Femur (tissue), 1 donor: ENCODE measurements around the gene LRRC38.
A peak's percentile ranks its signal among the peaks of the same experiment; 100 is the strongest.
"Not testable (repeated sequence)": the region's sequence is repeated elsewhere in the genome, so short reads cannot be mapped to it uniquely, and the experiment has no call there.

ENCODE experiments used
- DNase-seq: peaks from one replicate; pipeline ENCODE4 v3.0.0-alpha.2; 2017

The LRRC38 gene, protein sequence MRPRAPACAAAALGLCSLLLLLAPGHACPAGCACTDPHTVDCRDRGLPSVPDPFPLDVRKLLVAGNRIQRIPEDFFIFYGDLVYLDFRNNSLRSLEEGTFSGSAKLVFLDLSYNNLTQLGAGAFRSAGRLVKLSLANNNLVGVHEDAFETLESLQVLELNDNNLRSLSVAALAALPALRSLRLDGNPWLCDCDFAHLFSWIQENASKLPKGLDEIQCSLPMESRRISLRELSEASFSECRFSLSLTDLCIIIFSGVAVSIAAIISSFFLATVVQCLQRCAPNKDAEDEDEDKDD

GRCh38 chr1:13513895-13514546 is at the start of gene LRRC38:
Gene LRRC38, minus strand, starts transcription at chr1:13514003. Its CDS starts 410 bp downstream, at chr1:13513593.
- DNase-seq = peak; percentile 54

GRCh38 chr1:13562981-13563380 is 49.2 kb upstream of the LRRC38 start:
- DNase-seq = not testable (repeated sequence)

GRCh38 chr1:13560541-13560940 is 46.7 kb upstream of the LRRC38 start:
- DNase-seq = no peak

DNA sequence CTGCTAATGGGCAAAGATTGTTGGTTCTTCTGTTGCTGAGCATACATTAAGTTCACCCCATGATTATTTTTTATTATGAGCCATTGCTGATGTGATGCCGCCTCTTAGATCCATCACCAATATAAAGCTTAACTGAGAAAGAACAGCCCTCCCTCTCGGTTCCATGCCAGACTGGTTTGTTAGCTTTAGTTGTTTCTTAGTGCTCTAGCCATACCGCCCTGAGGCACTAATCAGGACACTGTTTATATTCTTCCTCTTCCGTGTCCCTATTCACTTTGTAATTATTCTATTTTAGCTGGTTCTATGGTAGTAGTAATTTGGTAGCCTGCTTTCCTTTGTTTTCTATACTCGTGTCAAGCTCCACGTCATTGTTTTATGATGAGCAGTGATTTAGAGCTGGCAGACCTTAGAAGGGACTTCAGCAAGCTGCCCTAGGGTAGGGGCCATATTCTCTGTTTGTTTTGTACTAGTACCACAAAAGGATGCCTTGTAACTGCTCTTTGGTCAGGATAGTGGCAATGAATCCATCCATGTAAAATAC is 42.5 kb upstream of the LRRC38 start:
- DNase-seq = no peak

DNA sequence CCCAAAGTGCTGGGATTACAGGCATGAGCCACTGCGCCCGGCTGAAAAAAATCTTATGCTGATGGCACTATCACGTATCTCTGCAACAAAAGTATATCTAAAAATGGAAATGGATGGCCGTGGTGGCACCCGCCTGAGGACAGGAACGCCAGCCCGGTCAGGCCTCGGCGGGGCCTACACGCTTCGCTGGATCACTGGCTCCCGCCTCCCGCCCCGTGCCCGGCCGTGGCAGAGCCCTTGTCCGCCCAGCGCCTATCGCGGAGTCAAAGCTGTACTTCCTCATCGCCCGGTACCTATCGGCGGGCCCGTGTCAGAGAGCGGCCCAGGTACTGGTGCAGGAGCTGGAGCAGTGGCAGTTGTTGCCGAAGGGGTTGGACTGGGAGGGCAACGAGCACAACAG is 41.0 kb upstream of the LRRC38 start:
- DNase-seq = no peak

DNA sequence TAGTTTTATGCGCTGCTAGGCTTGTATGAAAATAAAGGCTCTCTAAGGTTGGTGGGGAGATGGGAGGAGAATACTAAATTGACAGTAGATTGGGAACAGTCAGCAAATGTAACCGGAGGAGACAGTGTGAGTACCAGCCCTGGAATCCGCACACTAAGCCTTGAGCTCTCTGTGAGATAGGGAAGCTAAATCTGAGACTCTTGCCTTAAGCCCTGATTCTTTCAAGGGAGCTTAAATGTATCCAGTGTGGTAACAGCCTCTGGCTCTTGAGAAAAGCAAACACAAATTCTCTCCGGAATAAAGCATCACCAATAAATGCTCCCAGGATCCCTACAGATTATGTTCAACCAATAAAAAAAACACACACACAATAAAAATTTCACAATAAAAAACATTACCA is 36.9 kb upstream of the LRRC38 start:
- no peak for DNase-seq

DNA sequence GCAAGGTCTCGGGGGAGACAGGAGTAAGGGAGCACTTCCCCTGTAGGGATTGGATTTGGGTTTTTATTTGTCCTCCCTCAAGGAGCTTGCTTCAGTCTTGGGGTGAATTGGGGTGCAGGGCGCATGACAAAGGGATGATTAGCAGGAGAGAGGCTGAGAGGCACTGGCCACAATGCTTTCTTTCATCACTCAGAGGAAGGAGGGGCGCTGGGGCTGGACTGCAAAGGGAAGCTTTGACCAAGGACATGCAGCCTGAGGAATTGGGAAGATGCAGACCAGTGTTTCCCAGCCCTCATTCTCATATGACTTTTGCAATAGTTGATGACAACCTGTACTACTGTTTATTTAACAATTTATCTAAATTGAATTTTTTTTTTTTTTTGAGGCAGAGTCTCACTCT is 35.7 kb upstream of the LRRC38 start:
- DNase-seq = no peak

- no peak for DNase-seq
These were observed 35.2 kb upstream of the LRRC38 start for GRCh38 chr1:13549021-13549420.

GRCh38 chr1:13548281-13548680 is 34.5 kb upstream of the LRRC38 start:
- no peak for DNase-seq

GRCh38 chr1:13546791-13547190 is 33.0 kb upstream of the LRRC38 start:
- no peak for DNase-seq

DNA sequence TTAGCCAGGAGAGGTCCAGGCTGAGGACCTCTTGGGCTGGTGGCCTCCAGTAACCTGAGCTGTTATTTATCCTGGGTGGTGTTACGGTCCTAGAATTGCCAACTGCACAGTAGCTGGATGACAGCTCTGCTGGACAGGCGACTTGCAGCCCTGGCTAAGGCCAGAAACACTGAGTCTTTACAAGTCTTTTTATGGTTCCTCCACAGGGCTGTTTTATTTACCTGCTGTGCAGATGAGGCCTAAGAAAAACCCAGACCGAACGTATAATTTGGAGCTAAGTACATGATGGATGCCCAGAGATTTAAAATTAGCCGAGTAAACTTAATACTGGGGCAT is 30.4 kb upstream of the LRRC38 start:
- no peak for DNase-seq

DNA sequence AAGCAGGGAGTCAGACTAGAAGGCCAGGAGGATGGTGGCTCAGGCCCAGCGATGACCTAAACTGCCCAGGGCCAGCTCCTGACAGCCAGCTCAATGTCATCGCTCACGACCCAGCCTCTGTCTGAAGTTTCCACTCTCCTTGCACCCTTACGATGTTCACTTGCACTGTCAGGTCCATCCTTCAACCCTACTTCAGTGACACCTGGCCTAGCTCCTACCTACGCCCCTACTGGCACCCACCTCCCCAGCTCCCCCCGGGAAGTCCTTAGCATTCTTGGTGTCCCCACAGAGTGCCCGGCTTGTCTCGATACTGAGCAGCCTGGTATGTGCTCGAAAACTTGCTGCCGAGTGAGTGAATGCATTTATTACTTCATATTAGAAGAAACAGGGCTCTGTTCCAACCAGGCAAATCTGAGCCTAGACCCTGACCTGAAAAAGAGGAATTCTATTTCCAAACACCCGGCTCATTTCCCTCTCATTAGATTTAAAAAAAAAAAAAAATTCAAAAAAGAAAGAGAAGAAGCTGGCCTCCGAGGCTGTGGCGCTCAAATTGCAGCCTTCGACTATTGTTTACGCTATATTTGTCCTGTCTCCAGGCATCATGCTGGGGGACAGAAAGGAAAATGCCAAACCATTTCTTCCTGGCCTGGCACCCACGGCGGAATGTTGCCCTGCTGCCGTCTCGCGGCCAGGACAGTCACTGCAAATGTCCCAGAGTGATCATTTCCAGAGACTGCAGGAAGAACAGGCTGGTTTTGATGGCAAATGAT is 29.8 kb upstream of the LRRC38 start:
- peak; percentile 83 for DNase-seq

GRCh38 chr1:13541435-13542215 is 27.8 kb upstream of the LRRC38 start:
- DNase-seq = no peak

DNA sequence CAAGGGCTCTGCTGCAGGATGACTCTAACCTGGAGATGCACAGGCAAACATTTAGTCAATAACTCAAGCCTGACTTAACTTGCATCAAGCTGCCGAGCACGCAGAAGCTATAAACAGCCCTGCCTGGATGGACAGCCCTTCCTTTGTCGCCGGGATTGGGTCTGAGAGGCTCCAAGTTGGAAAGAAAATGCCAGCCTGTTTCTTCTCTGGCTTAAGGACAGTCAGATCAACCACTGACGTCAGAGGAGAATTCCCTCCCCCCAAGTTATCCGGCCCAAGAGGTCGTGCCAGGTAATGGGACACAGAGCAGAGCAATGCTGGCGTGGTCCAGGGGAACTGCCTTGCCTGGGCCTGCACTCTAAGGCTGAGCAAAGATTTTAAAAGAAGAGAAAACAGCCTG is 27.1 kb upstream of the LRRC38 start:
- peak; percentile 43 for DNase-seq

DNA sequence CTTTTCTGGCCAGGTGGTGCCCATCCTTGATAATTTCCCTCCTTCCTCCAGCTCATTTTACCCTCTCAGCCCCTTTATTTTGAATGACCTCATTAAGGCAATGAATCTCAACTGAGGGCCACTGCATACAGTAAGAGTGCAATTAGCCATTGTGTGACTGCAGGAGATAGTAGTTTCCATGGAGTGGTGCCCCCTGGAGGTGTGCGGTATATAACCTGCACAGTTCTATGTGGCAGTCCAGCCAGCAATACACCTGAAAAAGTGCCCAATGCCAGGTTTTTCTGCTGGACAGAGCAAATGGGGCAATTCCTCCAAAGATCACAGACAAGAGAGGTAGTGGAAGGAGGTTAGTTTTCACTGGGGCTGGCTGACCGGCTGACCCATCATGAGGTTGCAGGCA is 25.9 kb upstream of the LRRC38 start:
- no peak for DNase-seq

GRCh38 chr1:13538832-13539231 is 25.0 kb upstream of the LRRC38 start:
- DNase-seq = no peak

DNA sequence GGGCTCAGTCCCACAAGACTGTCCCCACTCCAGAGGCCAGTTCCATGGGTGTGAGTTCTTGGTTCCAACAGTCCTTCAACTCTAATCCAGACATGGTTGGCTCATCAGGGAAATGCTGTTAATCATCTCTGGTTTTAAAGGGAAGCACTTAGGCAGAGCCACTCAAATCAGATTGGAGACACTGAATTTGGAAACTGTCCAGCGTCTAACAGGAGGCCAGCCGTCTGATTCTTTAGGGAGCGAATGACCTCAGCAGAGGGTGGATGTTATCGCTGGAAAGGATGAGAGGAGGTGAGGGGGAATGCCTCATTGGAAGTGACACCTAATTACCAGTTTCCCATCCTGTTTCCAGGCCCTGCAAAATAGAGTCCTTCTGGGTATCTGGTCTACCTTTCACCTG is 22.8 kb upstream of the LRRC38 start:
- no peak for DNase-seq

GRCh38 chr1:13535227-13535626 is 21.4 kb upstream of the LRRC38 start:
- no peak for DNase-seq

DNA sequence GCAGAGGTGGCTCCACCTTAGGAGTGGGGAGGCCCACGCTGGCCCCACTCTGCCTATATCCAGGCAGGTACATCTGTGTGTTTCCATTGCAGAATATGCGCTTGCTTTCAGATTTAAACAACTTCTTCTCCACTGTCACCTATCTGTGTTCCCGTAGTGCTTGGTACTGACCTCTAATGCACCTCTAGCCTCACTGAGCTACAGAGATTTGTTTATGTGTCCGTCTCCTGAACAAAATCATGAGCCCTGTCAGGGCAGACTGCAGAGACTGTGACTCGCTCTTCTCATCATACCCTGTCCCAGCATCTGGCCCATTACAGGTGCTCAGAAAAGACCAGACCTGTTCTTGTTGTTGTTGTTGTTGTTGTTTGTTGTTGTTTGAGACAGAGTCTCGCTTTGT is 14.5 kb upstream of the LRRC38 start:
- no peak for DNase-seq

DNA sequence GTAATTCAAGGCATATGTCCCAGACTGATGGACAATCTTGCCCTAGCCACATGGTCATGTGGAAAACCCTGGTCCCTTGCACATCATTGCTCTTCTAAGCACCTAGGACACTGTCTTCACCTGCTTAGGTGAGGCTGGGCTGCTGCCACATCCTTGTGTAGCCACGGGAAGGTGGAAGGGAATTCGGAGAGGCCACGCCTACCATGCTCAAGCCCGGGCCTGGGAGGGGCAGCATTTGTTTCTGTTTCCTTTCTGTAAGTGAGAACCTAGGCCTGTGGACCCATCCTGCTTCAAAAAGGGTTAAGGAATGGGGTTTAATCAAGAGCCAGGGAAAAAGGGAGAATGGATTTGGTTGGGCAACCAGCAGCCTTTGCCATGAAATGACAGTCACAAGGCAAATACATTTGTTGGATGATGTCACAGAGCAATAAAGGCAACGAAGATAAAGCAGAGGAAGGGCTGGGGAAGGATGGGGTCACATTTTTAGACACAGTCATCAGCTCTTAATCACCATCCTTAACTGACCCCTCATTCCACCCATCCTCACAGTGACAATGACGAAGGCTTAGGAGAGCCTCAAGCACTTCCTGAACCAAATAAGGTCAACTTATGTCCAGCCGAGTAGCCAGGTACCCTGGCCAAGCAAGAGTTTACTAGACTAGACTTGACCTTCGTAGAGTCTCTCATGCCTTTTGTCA is 10.1 kb upstream of the LRRC38 start:
- DNase-seq = no peak

DNA sequence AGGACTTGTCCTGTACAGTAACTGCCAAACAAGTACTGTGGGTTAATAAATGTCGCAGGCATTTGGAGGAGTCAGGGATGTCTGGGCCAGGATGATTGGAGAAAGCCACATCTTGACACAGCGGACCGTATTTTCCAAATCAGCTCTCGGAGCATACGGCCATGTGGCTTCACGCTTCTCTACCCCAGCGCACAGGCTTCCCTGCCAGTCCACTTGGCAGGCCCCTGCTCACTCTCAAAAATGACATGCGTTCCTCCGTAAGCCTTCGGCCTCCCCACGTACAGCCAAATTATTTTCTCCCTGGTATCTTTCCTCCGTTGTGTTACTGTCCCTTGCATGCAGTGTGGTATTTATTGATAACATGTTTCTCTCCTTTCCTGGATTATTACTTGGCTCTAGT is 7.2 kb upstream of the LRRC38 start:
- no peak for DNase-seq

DNA sequence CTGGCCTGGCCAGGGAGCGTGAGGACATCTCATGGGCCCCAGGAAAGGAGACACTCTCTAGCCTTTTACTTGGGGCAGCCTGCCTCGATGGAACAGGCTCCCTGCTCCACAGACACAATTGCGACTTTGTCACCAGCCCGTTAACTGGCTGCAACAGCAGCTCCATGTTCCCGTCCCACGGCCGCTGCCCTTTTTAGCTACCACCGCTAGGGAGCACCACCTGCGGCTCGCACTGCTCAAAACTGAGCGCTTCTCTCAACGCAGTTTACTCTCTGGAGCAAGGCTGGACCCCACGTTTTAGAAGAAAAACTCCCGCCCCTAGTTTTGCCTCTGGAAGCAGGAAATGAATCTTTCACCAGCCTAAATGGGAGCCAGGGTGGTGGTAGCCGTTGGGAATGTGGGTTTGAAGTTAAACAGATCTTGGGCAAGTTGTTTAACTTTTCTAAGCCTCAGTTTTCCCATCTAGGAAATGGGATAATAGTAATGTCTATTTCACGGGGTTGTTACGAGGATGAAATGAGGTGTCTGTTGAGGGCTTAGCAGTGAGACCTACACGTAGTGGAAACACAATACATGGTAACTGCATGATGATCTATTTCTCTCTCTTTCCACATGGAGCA is 3.5 kb upstream of the LRRC38 start:
- DNase-seq = no peak
